Raji (cell line): ENCODE results near the gene ADAMTS8.

Source experiments
- POLR2A ChIP-seq: IDR thresholded peaks from 2 replicates; pipeline ENCODE4 v1.6.1; 2011; ENCODE audit warnings: low read depth, low read length, control low read depth; ENCODE audit not compliant: insufficient read depth

Gene ADAMTS8

DNA sequence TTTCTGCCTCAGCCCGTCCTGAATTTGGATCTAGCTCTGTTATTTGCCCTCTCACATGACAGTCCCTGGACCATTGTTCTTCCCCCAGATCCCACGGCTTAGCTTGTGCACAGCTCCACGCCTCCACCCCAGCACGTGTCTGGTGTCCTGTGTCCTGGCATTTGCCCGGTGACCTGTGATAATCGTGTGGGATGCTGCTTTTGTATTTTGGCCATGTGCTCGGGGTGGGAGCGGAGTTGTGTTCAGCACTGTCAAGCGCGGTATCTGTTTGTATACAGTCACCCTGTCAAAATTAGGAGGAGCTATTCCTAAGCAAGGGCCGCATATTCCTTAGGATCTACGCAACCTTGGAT lies 11.9 kb downstream of the ADAMTS8 start:
- no peak for TF ChIP-seq POLR2A

DNA sequence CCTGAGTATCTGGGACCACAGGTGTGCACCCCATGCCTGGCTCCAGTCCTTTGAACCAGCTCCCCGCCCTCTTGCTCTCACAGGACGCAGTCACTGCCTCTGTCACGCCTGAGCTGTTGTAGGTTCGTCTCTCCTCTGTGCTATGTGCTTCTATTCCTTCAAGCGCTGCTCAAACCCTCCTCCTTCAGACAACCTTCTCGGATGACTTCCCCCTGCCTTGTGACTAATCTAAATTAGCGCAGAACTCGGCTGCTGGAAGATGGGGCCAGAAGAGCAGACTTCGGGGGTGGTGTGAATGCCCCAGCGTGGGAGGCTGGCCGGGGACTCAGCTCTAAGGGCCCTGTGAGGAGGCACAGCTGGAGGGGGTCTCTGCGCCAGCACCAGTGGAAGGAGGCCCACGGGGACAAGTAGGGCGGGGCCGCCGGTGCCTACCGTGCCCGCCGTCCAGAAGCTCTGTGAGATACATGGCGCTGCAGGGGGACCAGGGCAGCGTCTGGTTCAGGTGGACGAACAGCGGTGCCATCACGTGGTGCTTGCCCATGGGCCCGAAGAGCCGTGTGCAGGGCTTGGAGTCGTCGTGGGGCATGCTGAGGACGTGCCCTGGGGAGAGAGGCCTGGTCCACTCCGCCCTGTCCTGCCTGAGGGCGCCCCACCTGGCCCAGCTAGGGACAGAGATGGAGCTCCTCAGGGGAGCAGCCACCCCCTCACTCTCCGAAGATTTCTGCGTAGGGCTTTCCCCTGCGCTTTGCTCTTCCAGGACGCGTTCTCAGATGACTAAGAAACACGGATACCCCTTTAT lies 12.5 kb downstream of the ADAMTS8 start:
- TF ChIP-seq POLR2A: no peak

DNA sequence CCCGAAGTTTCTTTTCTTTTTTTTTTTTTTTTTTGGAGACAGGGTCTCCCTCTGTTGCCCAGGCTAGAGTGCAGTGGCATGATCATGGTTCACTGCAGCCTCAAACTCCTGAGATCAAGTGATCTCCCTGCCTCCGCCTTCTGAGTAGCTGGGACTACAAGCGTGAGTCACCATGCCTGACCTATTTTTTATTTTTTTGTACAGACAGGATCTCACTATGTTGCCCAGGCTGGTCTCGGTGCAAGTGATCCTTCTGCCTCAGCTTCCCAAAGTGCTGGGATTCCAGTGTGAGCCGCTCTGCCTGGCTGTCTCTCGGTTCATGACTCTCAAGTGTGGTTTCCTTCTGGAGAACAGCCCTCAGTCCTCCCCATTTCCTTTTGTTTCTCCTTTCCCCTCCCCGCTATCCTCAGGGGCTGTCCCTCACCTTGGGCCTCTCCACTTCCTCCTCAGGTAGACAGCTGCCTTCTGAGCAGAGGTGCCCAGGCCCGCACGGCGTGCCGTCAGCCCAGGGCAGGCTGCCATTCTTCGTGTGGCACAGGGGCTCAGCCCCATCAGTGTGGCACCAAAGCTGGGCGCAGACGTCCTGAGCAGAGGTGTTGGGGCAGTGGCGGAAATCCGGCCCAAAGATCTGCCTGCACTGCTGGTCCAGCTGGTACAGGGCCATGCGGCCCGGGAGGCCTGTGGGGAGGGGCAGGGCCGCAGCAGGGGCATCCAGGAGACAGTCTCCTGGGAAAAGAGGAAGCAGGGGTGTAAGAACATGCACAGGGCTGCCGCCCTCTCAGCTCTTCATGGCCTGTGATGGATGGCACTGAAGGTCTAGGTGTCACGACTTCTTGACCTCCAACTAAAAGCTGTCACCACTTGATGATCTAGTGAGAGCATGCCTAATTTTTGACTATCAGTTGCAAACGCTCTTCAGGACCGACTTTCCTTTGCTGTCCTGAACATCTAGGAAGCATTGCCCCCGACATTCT lies 14.0 kb downstream of the ADAMTS8 start:
- no peak for TF ChIP-seq POLR2A

DNA sequence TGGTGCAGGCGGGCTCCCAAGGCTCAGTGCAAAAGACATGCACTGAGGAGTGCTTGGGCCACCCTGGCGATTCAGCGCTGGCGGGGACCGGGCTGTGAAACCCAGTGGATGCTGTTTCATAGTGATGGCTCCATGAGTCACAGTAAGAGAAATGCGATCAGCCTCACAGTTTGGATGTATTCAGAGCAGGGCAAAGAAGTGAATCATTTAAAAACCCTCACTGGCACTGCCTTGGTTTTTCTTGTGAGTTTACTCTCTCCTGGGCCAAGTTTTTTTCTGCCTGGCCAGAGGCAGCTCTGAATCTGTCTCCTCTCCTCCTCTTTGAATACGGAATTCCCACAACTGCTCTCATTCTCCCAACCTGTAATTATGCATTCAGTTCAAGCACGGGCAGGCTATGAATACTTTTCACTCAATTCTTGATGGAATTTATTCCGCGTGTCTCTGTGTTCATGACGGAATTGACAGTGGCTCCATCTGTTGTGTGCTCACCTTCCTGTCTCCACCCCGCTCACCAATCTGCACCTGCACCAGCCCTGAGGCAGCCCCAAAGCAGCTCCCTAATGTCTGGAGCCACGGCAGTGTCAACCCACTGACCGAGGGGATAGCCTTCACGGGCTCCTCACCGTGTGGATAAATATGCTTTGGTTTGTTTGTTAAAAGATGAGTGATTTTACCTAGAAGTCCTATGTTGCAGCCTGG lies 14.9 kb downstream of the ADAMTS8 start:
- no peak for TF ChIP-seq POLR2A

DNA sequence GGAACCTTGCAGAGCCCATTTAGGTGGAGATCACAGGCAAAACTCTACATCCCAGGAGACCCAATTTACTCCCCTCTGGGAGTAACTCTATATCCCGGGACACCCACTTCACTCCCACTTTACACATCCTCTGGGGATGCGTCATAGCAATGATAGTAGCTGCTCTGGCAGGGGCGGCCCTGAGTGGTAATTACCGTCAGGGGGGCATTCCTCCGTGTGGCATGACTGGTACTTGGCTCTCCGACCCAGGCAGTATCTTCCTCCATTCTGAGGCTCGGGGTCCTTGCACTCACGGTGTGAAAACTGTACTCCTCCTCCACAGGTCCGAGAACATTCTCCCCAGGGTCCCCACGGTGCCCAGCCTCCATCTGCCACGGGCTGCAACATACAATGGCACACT lies 17.2 kb downstream of the ADAMTS8 start:
- no peak for TF ChIP-seq POLR2A

DNA sequence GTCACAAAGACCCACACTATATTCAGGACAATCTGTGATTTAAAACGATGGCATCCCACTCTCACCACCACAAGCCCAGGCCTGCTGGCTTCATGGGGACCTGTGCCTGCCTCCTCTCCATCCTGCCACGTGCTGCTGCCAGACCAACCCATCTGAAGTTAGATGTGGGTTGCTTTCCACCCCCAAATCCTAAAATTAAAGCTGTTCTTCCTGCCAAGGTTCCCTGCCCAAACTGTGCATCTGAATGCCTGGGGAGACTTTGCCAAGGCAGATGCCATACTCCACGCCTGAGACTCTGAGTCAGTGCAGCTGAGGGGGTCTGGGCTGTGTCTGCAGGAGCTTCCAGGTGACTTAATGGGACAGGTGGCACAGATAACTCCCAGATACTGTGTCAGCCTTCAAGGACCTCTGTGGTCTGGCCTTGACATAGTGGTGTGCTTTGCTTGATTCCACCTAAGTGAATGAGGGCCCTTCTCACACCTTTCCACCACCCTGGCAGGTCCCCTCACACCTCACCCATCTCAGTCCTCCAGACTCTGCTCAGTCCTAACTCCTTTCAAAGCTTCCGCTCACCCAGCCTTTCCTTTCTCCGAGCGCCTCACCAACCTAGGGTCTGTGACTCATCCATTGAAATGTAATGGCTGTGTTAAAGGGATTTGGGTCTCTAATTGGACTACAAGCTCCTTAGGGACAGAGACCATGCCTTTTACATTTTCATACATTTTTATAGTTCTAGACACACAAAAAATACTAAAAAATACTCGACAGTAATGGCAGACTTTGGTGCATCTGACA lies 18.6 kb downstream of the ADAMTS8 start:
- no peak for TF ChIP-seq POLR2A

DNA sequence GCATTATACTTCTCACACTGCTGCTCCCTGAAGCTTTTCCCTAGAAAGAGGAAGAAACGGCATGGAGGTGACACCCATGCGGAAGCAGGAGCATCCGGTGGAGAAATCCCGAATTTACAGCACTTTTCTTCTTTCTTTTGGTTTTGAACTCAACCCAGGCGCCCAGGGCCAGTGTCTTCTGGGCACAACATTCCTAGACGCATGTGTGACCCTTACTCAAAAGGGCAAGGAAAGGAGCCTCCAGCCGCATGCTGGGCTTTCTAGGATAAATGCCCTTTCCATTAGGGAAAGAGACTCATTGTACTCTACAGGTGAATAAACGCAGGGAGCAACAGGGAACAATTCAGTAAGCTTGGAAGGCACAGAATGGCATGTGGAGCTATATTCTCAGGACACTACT lies 19.5 kb downstream of the ADAMTS8 start:
- no peak for TF ChIP-seq POLR2A

DNA sequence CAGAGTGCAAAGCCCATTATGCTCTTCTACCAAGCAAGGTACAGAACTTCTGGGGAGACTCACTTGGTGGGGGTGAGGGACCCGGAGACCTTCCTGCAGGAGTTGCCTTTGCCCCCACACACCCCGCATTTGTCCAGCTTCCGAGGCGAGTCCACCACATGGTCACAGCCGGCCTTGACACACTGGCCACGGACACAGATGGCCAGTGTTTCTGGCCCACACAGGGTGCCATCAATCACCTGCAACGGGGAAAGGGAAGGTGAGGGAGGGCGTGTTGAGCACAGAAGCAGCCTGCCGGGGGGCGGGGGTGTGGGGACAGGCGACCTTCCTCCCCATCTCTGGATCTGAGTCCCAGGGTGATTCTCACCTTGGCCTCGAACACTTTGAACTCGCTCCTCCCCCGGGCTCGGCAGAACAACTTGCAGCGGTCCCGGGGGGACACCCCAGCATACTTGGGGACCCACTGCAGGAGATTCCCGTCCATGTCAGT lies 20.0 kb downstream of the ADAMTS8 start:
- no peak for TF ChIP-seq POLR2A

DNA sequence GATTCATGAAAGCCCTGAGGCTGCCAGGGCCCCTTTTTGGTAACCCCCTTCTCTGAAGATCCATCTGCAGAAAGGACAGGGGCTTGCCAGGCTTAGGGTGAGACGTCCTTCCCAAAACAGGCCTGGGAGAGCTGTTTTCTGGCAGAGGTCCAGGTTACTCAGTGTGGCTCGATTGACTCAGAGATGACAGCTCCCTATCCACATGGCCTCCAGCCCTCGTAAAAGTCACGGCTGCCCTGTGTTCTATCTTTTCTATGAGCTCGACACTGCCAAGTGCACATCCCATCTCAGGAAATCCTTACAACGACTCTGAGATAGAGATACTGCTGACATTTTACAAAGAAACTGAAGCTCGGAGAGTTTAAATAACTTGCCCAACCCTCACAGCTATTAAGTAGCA lies 20.4 kb downstream of the ADAMTS8 start:
- no peak for TF ChIP-seq POLR2A

DNA sequence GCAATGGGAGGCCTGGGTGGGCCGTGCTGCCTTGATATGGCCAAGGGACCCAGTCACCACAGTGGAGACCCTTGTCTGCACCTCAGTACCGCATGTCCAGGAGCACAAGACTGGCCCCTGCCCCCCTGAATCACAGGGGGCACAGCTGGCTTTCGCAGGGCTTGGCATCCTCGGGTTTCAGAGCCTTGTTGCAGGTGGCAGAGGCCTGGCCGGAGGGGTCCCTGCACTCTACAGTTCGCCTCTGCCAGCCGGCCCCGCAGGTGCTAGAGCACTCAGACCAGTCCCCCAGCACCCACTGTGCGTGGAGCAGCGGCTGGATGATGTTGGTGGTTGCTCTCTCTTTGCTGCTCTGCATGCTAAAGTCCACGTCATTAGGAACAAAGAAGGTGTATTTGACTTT lies 23.0 kb downstream of the ADAMTS8 start:
- no peak for TF ChIP-seq POLR2A

DNA sequence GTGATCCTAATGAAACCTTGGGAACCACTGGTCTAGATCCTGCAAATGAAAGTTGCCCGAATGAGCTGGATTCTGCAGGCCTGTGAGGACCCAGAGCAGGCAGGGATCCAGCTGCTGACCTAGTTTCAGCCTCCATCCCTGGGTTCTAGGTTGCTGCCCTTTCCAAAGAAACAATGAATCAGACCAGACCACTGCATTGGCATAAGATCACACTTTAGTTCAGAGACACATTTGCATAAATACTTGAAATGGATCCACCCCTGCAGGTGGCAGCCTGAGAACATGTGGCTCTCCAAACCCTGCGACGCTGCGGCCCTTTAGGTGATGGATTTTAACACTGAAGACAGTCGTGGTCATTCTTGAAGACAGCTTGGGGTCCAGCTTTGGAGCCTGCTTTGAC lies 23.7 kb downstream of the ADAMTS8 start:
- no peak for TF ChIP-seq POLR2A

DNA sequence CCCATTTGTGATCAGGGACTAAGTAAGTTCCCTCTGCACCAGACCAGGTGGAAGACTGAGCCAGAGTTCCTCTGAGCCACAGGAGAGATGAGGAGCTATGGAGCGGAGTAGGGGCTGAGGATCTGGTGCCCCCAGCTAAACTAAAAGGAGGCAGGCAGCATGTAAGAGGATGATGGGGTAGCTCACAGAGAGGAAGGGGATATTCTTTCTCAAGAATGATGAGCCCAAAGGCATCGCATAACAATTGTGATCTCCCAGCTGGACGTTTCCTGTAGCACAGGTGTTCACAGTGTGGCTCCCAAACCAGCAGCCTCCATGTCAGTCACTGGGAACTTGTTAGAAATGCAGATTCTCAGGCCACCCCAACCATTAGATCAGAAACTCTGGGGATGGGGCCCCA lies 24.4 kb downstream of the ADAMTS8 start:
- no peak for TF ChIP-seq POLR2A

DNA sequence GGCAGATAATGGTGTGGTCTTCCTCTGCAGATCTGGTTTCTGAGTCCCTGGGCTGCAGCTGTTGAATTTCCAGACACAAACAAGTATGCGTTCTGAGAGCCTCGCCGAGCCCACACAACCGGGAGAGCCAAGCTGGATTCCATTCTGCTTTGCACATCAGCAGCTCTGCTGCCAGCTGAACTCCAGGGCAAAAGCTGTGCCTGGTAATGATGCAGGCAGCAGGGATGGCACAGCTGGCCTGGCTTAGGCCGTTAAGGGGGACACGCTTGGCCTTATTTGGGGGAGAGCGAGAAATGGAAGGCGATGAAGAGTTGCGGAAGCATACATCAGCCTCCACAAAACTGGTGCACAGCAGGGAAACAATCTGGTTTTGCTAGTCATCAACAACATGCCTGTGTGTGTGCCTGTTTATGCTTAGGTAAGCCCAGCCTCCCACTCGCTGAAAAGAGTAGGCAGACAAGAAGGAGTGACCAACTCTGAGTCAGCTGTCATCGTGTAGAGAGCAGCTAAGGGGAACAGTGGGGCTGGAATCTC lies 25.1 kb downstream of the ADAMTS8 start:
- TF ChIP-seq POLR2A: no peak

DNA sequence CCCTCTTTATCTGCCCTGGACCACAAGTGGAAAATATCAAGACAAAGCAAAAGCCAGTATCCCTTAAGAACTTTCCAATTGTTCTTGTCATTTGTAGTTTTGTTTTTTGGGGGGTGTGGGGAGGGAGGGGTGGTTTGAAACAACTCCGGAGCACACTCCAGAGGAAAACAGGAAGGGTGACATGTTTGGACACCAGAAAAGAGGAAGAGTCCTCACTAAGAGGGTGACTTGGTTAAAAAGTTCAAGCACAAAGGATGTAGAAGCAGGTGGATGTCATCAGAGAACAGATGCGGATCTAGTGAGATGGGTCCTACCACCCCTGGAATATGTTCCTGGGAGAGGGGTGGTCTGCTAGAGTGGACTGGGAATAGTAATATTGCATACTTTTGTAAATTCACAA lies 25.8 kb downstream of the ADAMTS8 start:
- TF ChIP-seq POLR2A: no peak

DNA sequence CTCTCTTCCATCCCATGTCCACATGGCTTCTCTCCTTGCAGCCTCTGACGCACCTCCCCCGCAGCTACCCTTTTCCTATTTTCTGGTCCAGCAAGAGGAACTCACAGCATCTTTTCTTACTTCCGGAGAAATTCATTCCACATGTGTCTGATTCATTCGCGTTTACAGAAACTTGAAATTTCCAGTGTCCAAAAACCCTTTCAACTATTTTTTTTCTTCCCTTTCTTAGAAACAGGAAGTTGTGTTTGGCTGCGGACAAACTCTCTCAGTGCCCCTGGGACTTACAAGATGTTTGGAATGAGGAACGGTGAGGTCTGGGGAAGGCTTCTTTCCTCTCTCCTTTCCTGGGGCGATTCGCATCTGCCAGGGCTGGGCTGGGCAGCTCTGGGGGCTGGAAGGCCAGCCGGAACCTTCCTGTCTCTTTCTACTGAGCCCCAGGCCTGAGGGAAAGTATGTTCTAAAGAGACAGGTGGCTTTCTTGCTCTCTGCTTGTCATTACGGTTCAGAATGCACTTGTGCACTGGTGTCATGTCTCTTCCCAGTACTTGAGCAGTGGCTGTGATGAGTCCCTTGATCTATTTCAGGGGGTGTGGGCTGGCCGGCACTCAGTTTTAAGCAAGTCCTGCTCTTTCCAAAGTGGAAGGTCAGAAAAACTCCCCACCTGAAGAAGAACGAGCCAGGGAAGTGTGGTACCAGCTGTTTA lies 27.5 kb downstream of the ADAMTS8 start:
- TF ChIP-seq POLR2A: no peak
